Measurements from ENCODE around the gene POLE2.
"Not testable (repeated sequence)": the region's sequence is repeated elsewhere in the genome, so short reads cannot be mapped to it uniquely, and the experiment has no call there.

DNA sequence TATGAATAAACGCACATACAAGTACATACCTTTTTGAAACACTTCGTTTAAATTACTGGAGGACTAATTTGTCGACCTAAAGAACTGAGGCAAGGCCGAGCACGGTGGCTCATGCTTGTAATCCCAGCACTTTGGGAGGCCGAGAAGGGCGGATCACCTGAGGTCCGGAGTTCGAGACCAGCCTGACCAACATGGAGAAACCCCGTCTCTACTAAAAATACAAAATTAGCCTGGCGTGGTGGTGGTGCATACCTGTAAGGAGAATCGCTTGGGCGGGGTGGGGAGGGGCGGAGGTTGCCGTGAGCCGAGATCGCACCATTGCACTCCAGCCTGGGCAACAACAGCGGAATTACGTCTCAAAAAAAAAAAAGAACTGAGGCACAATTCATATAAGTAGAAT lies 68.7 kb downstream of the POLE2 start:
- TF ChIP-seq CTCF (tag by site-specific recombination; IDR thresholded peaks at IDR 0.05); ZNF449 (tag by site-specific recombination; IDR thresholded peaks at IDR 0.05); YY1 (tag by site-specific recombination; IDR thresholded peaks at IDR 0.05); ZNF747 (tag by site-specific recombination; IDR thresholded peaks at IDR 0.05); ZNF830 (tag by site-specific recombination; IDR thresholded peaks at IDR 0.05; ENCODE audit: low read depth); ZBTB8A (tag by site-specific recombination; IDR thresholded peaks at IDR 0.05): not testable (repeated sequence)

Measured in HEK293 (cell line).